ENCODE measurements around the gene WNT6. TPM values are rescaled to one million over a fixed set of nuclear protein-coding genes. Genes with fewer than 3 reads are reported as not detected.

WNT6 gene
- total RNA-seq, 2 donors from 2014 or later = 8.0 to 56.5 TPM

DNA sequence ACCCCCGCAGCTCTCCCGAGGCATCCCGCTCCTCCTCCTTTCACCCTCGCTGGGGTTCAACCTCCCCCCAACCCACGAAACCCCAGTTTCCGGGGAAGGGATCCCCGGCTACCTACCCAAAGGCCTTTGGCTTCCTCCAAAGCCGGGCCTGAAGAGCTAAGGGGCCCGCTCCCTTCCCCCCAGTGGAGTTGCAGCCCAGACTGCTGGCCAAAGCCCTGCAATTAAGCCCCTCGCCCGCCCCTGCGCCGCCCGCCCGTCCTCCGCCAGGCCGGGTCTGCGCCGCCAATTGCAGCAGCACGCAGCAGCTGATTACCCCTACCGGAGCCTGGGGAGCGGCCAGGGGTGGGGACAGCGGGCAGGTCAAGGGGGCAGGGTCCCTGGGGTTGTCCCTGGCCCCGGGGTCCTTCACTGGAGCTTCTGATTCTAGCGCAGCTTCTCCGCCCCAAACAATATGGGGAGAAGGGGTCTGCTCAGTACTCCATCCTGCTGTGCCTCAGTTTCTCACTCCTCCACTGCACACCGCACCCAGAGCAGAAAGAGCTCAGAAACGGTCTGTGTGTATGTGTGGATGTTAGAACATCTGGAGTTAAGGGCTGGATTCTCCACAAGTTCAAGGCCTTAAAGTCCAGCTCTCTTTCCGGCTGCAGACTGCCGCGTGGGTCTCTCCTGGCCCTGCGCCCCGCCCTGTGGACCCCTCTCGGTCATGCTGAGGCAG lies 37.9 kb downstream of the WNT6 start:
- intact Hi-C loops (cut with DNase I) = no loop called here
- peaks cover 19% of the 10 kb centered on the region for H3K27me3 ChIP-seq (replicated peaks; ENCODE audit: insufficient read depth)
- H3K27ac ChIP-seq = no peak overlapping the region
- H3K4me3 ChIP-seq = no peak overlapping the region
- no peaks in the 10 kb centered on the region for H3K36me3 ChIP-seq
- TF ChIP-seq POLR2A (IDR thresholded peaks at IDR 0.05) (no peak), POLR2AphosphoS5 (IDR thresholded peaks at IDR 0.05) (no peak)
- TF ChIP-seq, protein P1, sequence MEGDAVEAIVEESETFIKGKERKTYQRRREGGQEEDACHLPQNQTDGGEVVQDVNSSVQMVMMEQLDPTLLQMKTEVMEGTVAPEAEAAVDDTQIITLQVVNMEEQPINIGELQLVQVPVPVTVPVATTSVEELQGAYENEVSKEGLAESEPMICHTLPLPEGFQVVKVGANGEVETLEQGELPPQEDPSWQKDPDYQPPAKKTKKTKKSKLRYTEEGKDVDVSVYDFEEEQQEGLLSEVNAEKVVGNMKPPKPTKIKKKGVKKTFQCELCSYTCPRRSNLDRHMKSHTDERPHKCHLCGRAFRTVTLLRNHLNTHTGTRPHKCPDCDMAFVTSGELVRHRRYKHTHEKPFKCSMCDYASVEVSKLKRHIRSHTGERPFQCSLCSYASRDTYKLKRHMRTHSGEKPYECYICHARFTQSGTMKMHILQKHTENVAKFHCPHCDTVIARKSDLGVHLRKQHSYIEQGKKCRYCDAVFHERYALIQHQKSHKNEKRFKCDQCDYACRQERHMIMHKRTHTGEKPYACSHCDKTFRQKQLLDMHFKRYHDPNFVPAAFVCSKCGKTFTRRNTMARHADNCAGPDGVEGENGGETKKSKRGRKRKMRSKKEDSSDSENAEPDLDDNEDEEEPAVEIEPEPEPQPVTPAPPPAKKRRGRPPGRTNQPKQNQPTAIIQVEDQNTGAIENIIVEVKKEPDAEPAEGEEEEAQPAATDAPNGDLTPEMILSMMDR (IDR thresholded peaks at IDR 0.05) = no peak
- no peaks in the 10 kb centered on the region for H3K4me1 ChIP-seq (replicated peaks)
- no peaks in the 10 kb centered on the region for H3K9me3 ChIP-seq
- no peak for DNase-seq (ENCODE audit: low spot score)
- 15% methylated on average over 31 of the region's 34 CpGs for WGBS

DNA sequence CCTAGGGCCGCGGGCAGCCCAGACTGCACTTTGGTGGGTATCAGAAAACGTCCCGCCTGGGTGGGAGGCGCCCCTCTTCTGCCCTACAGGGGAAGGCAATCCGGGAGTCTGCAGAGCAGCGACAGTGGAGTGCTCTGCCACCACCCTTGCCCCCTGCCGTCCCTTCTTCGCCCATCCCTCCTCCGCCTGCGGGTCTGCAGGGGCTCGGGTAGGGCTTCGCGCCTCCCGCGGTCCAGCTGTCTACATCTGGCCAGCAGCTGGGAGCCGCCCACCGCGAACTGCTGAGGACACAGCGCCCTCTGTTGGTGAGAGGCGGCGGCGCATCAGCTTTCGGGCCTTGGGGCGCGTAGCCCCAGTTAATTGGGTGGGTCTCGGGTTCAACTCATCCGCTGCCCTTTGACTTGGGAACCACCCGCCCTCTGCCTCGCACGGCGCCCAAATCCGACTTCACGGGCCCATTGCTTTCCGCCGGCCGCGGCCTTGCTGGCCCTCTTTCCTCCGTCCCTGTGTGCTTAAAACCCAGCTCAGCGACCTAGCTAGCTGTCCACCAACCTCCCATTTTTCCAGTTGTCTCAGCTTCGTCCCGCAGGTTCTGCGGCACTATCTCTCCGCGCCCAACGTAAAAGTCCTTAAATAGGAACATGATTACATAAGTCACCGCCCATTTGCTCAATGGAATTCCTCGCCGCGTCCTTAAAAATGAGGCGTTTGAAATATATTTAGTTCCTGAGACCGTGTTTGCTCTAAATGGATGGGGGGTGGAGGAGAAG lies 38.7 kb downstream of the WNT6 start:
- intact Hi-C loops (cut with DNase I) = no loop called here
- no peaks in the 10 kb centered on the region for H3K9me3 ChIP-seq
- H3K36me3 ChIP-seq = no peaks in the 10 kb centered on the region
- DNase-seq (ENCODE audit: low spot score) = peak; percentile 48
- H3K4me3 ChIP-seq = no peak overlapping the region
- WGBS = 5% methylated on average over 52 of the region's 52 CpGs
- H3K27me3 ChIP-seq (replicated peaks; ENCODE audit: insufficient read depth) = peaks cover 19% of the 10 kb centered on the region
- no peaks in the 10 kb centered on the region for H3K4me1 ChIP-seq (replicated peaks)
- no peak overlapping the region for H3K27ac ChIP-seq
- TF ChIP-seq, protein P1 (IDR thresholded peaks at IDR 0.05) = peak; percentile 89 to 97 (median 92)
- TF ChIP-seq POLR2AphosphoS5 (IDR thresholded peaks at IDR 0.05) (no peak), POLR2A (IDR thresholded peaks at IDR 0.05) (no peak)

DNA sequence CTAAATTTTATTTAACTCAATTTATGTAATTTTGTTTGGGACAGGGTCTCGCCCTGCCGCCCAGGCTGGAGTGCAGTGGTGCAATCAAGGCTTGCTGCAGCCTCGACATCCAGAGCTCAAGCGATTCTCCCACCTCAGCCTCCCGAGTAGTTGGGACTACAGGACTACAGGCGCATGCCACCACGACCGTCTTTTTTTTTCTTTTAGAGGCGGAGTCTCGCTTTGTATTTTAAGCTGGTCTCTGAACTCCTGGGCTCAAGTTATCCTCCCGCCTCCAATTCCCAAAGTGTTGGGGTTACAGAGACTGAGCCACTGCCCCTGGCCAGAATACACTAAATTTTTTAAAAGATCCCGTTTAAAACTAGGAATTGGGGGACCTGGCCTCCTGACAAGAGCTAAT lies 39.5 kb downstream of the WNT6 start:
- intact Hi-C loops (cut with DNase I) = no loop called here
- Histone ChIP-seq H3K9me3 (no peaks in the 10 kb centered on the region), H3K4me3 (no peak overlapping the region), H3K4me1 (replicated peaks) (no peaks in the 10 kb centered on the region), H3K27ac (no peak overlapping the region), H3K27me3 (replicated peaks; ENCODE audit: insufficient read depth) (peaks cover 19% of the 10 kb centered on the region), H3K36me3 (no peaks in the 10 kb centered on the region)
- WGBS = 43% methylated on average over 12 of the region's 12 CpGs
- DNase-seq (ENCODE audit: low spot score) = no peak
- TF ChIP-seq POLR2AphosphoS5 (IDR thresholded peaks at IDR 0.05) (no peak), POLR2A (IDR thresholded peaks at IDR 0.05) (no peak)
- TF ChIP-seq, protein P1 (IDR thresholded peaks at IDR 0.05) = no peak

DNA sequence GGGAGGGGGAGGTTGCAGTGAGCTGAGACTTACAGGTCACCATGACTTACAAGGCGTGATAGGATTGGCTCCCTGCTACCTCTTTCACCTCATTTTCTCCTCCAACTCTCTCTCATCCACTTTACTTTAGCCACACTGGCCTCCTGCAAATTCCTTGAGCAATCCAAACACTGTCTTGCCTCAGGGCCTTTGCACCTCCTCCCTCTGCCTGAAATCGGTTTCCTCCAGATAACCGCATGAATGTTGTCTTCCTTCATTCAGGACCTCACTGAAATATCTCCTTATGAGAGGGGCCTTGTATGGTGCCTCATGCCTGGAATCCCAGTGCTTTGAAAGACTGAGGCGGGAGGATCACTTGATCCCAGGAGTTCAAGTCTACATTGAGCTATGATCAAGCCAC lies 42.8 kb downstream of the WNT6 start:
- Histone ChIP-seq H3K36me3 (no peaks in the 10 kb centered on the region), H3K4me3 (no peak overlapping the region), H3K9me3 (no peaks in the 10 kb centered on the region), H3K27ac (no peak overlapping the region), H3K4me1 (replicated peaks) (no peaks in the 10 kb centered on the region), H3K27me3 (replicated peaks; ENCODE audit: insufficient read depth) (peaks cover 9% of the 10 kb centered on the region)
- no peak for DNase-seq (ENCODE audit: low spot score)
- WGBS = 84% methylated on average over 4 of the region's 4 CpGs
- no peak for TF ChIP-seq POLR2A (IDR thresholded peaks at IDR 0.05)
- TF ChIP-seq, protein P1 (IDR thresholded peaks at IDR 0.05) = no peak
- TF ChIP-seq POLR2AphosphoS5 (IDR thresholded peaks at IDR 0.05) = no peak
- intact Hi-C loops (cut with DNase I) = no loop called here

Measured in prostate gland (tissue), 2 donors.